ENCODE results near the gene PRDM15.

The PRDM15 gene

DNA sequence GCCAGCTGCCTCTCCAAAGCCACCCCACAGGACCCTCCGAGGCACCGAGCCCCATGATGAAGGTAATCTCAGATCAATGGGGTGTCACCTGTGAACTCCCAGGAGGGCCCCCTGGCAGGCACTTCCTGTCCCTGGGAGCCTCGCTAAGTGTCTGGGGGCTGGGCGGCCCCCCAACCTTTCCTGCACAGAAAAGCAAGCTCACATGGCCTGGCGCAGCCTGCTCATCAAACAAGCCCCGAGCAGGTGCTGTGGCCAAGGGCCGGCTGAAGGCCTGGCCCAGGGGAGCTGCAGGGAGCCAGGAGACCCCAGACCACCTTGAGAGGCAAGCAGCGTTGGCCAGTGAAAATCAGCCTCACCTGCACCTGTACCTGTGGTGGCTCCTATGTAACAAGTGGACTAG lies 115.1 kb downstream of the PRDM15 start:
- H2BK5ac ChIP-seq (ENCODE audit: low read depth, low read length, poor library complexity): peak overlapping the region; percentile 12
- H3K4me1 ChIP-seq (ENCODE audit: control insufficient read depth in 1 of 2, insufficient read depth in 2 of 2, low read length in 2 of 2): peaks cover 43 to 49% of the 10 kb centered on the region in 2 experiments
- H2AFZ ChIP-seq (ENCODE audit: insufficient read depth, low read length, poor library complexity): no peak overlapping the region
- H3K4ac ChIP-seq (ENCODE audit: low read depth, low read length): peak overlapping the region; percentile 20
- H3K9ac ChIP-seq (ENCODE audit: low read length): no peak overlapping the region
- no peak overlapping the region for H4K91ac ChIP-seq (ENCODE audit: low read depth, low read length)
- no peaks in the 10 kb centered on the region for H3K36me3 ChIP-seq (ENCODE audit: control insufficient read depth in 1 of 2, insufficient read depth in 2 of 2, low read length in 2 of 2)
- no peak overlapping the region for H4K8ac ChIP-seq (ENCODE audit: low read depth, low read length)
- peak overlapping the region; percentile 33 for H3K18ac ChIP-seq (ENCODE audit: low read length)
- H2AK5ac ChIP-seq (ENCODE audit: low read length): peak overlapping the region; percentile 32
- WGBS (ENCODE audit: extremely low coverage, insufficient coverage, insufficient read length): no CpG with 5 or more reads among the region's 8 CpGs
- H3K23ac ChIP-seq (ENCODE audit: low read length): no peak overlapping the region
- peak overlapping the region; percentile 36 for H3K4me2 ChIP-seq (ENCODE audit: low read length)
- H3K79me2 ChIP-seq (ENCODE audit: control insufficient read depth, insufficient read depth, low read length, poor library complexity): peaks cover 9% of the 10 kb centered on the region
- H3K27ac ChIP-seq (ENCODE audit: low read depth, low read length): peak overlapping the region; percentile 40
- H3K14ac ChIP-seq (ENCODE audit: low read length): no peak overlapping the region
- peaks cover 10% of the 10 kb centered on the region for H3K27me3 ChIP-seq (ENCODE audit: insufficient read depth, low read length)
- peaks cover 3% of the 10 kb centered on the region for H3K9me3 ChIP-seq (ENCODE audit: insufficient read depth, low read depth, low read length)
- H2BK12ac ChIP-seq (ENCODE audit: low read length): no peak overlapping the region
- peaks cover 13% of the 10 kb centered on the region for H3K79me1 ChIP-seq (ENCODE audit: low read length)
- peak overlapping the region; percentile 4 for H2BK120ac ChIP-seq (ENCODE audit: insufficient read depth, low read length, poor library complexity)
- no peak overlapping the region for H4K12ac ChIP-seq (ENCODE audit: low read depth, low read length)
- H3K4me3 ChIP-seq (ENCODE audit: low read depth, low read length): no peak overlapping the region
- DNase-seq: no peak

- WGBS (ENCODE audit: extremely low coverage, insufficient coverage, insufficient read length): no CpG with 5 or more reads among the region's 21 CpGs
- Histone ChIP-seq H3K14ac (ENCODE audit: low read length) (no peak overlapping the region), H3K36me3 (ENCODE audit: control insufficient read depth in 1 of 2, insufficient read depth in 2 of 2, low read length in 2 of 2) (no peaks in the 10 kb centered on the region), H2AFZ (ENCODE audit: insufficient read depth, low read length, poor library complexity) (no peak overlapping the region), H3K4me2 (ENCODE audit: low read length) (peak overlapping the region; percentile 36), H3K4me1 (ENCODE audit: control insufficient read depth in 1 of 2, insufficient read depth in 2 of 2, low read length in 2 of 2) (peaks cover 42 to 49% of the 10 kb centered on the region in 2 experiments), H3K9ac (ENCODE audit: low read length) (no peak overlapping the region), H3K23ac (ENCODE audit: low read length) (no peak overlapping the region), H3K79me1 (ENCODE audit: low read length) (peaks cover 13% of the 10 kb centered on the region), H4K12ac (ENCODE audit: low read depth, low read length) (no peak overlapping the region), H4K91ac (ENCODE audit: low read depth, low read length) (no peak overlapping the region), H3K18ac (ENCODE audit: low read length) (peak overlapping the region; percentile 33), H2BK12ac (ENCODE audit: low read length) (no peak overlapping the region), H3K9me3 (ENCODE audit: insufficient read depth, low read depth, low read length) (peaks cover 3% of the 10 kb centered on the region), H3K27ac (ENCODE audit: low read depth, low read length) (peak overlapping the region; percentile 40), H3K4me3 (ENCODE audit: low read depth, low read length) (no peak overlapping the region), H2BK120ac (ENCODE audit: insufficient read depth, low read length, poor library complexity) (no peak overlapping the region), H2AK5ac (ENCODE audit: low read length) (no peak overlapping the region), H4K8ac (ENCODE audit: low read depth, low read length) (peak overlapping the region; percentile 22), H3K4ac (ENCODE audit: low read depth, low read length) (peak overlapping the region; percentile 6), H2BK5ac (ENCODE audit: low read depth, low read length, poor library complexity) (peak overlapping the region; percentile 12), H3K27me3 (ENCODE audit: insufficient read depth, low read length) (peaks cover 10% of the 10 kb centered on the region), H3K79me2 (ENCODE audit: control insufficient read depth, insufficient read depth, low read length, poor library complexity) (peaks cover 9% of the 10 kb centered on the region)
- peak in 1 of 2 donors; percentile 38 for DNase-seq
These were observed 115.7 kb downstream of the PRDM15 start for GRCh38 chr21:41763398-41763931.

DNA sequence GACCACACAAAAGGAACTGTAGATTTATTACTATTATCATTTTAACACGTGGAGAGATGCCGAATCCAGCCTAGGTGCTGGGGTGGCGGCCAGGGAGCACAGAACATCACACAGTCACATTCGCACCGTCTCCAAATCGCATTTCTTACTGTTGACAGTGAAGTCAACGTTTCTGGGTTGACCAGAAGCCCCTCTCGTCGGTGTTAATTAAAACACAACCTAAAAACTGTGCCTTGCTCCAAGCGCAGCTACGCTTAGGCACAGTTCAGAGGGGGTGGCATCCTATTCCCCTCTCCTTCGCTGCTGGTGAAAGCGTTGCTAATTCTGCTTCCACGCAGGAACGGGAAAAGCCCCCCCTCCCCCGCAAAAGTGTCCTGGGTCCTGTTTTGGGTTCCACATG lies 116.4 kb downstream of the PRDM15 start:
- Histone ChIP-seq H3K4ac (ENCODE audit: low read depth, low read length) (no peak overlapping the region), H3K9me3 (ENCODE audit: insufficient read depth, low read depth, low read length) (peaks cover 3% of the 10 kb centered on the region), H2BK12ac (ENCODE audit: low read length) (no peak overlapping the region), H4K91ac (ENCODE audit: low read depth, low read length) (peak overlapping the region; percentile 19), H3K4me2 (ENCODE audit: low read length) (peak overlapping the region; percentile 36), H3K4me3 (ENCODE audit: low read depth, low read length) (no peak overlapping the region), H4K8ac (ENCODE audit: low read depth, low read length) (no peak overlapping the region), H3K79me2 (ENCODE audit: control insufficient read depth, insufficient read depth, low read length, poor library complexity) (peaks cover 9% of the 10 kb centered on the region), H2BK5ac (ENCODE audit: low read depth, low read length, poor library complexity) (no peak overlapping the region), H3K9ac (ENCODE audit: low read length) (no peak overlapping the region), H3K4me1 (ENCODE audit: control insufficient read depth in 1 of 2, insufficient read depth in 2 of 2, low read length in 2 of 2) (peaks cover 37 to 45% of the 10 kb centered on the region in 2 experiments), H4K12ac (ENCODE audit: low read depth, low read length) (no peak overlapping the region), H2BK120ac (ENCODE audit: insufficient read depth, low read length, poor library complexity) (no peak overlapping the region), H3K18ac (ENCODE audit: low read length) (peak overlapping the region; percentile 16), H3K23ac (ENCODE audit: low read length) (no peak overlapping the region), H3K14ac (ENCODE audit: low read length) (no peak overlapping the region), H2AFZ (ENCODE audit: insufficient read depth, low read length, poor library complexity) (no peak overlapping the region), H3K27me3 (ENCODE audit: insufficient read depth, low read length) (peaks cover 6% of the 10 kb centered on the region), H2AK5ac (ENCODE audit: low read length) (no peak overlapping the region), H3K27ac (ENCODE audit: low read depth, low read length) (no peak overlapping the region), H3K36me3 (ENCODE audit: control insufficient read depth in 1 of 2, insufficient read depth in 2 of 2, low read length in 2 of 2) (no peaks in the 10 kb centered on the region), H3K79me1 (ENCODE audit: low read length) (peaks cover 13% of the 10 kb centered on the region)
- DNase-seq: no peak
- no CpG with 5 or more reads among the region's 16 CpGs for WGBS (ENCODE audit: extremely low coverage, insufficient coverage, insufficient read length)

DNA sequence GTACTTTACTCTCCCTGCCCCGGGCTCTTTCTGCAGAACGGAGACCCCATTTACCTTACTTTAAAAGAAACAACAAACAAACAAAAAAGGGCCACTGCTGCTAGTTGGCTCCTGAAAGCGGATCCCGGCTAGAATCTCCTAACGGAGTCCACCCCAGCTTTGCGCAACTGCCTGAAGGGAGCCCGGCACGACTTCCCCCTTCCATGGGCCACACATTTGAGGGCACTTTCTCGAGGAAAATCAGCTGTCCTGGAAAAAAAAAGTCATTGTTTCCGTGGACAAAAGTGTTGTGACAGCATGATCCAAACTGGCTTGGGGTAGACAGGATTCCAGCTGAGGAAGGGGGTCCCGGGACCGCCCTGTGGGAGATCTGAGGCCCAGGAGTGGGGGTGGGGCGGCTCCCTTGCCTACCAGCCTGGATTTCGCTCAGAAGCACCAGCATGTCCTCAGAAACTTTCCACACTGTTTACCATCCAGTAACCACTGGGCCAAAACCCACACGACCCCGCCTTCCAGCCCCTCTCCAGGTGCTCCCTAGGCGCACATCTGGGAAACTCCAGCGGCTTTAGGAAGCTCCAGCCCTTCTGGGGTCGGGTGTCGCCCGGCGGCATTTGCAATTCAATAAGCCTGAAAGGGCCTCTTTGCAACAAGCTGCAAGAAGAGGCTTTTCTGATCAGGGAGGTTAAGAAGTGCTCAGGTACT lies 117.1 kb downstream of the PRDM15 start:
- Histone ChIP-seq H2BK5ac (ENCODE audit: low read depth, low read length, poor library complexity) (no peak overlapping the region), H3K14ac (ENCODE audit: low read length) (no peak overlapping the region), H3K9me3 (ENCODE audit: insufficient read depth, low read depth, low read length) (peaks cover 3% of the 10 kb centered on the region), H3K4me3 (ENCODE audit: low read depth, low read length) (no peak overlapping the region), H3K9ac (ENCODE audit: low read length) (no peak overlapping the region), H3K27me3 (ENCODE audit: insufficient read depth, low read length) (peaks cover 5% of the 10 kb centered on the region), H3K4me1 (ENCODE audit: control insufficient read depth in 1 of 2, insufficient read depth in 2 of 2, low read length in 2 of 2) (peaks cover 37 to 44% of the 10 kb centered on the region in 2 experiments), H3K4ac (ENCODE audit: low read depth, low read length) (no peak overlapping the region), H2AFZ (ENCODE audit: insufficient read depth, low read length, poor library complexity) (no peak overlapping the region), H3K79me1 (ENCODE audit: low read length) (peaks cover 13% of the 10 kb centered on the region), H3K18ac (ENCODE audit: low read length) (peak overlapping the region; percentile 86), H2BK12ac (ENCODE audit: low read length) (peak overlapping the region; percentile 23), H3K79me2 (ENCODE audit: control insufficient read depth, insufficient read depth, low read length, poor library complexity) (peaks cover 9% of the 10 kb centered on the region), H4K91ac (ENCODE audit: low read depth, low read length) (peak overlapping the region; percentile 41), H3K23ac (ENCODE audit: low read length) (no peak overlapping the region), H2BK120ac (ENCODE audit: insufficient read depth, low read length, poor library complexity) (peak overlapping the region; percentile 25), H2AK5ac (ENCODE audit: low read length) (no peak overlapping the region), H4K12ac (ENCODE audit: low read depth, low read length) (no peak overlapping the region), H3K36me3 (ENCODE audit: control insufficient read depth in 1 of 2, insufficient read depth in 2 of 2, low read length in 2 of 2) (no peaks in the 10 kb centered on the region), H3K27ac (ENCODE audit: low read depth, low read length) (no peak overlapping the region), H3K4me2 (ENCODE audit: low read length) (peak overlapping the region; percentile 46), H4K8ac (ENCODE audit: low read depth, low read length) (peak overlapping the region; percentile 7)
- WGBS (ENCODE audit: extremely low coverage, insufficient coverage, insufficient read length): no CpG with 5 or more reads among the region's 22 CpGs
- peak; percentile 33 to 52 for DNase-seq
